Hematopoietic multipotent progenitor cell treated with erythropoietin and hydrocortisone succinate and interleukin-3 and kit ligand, for 6 days (in vitro differentiated cells): ENCODE results near the gene TMEM80.
A peak's percentile ranks its signal among the peaks of the same experiment; 100 is the strongest.
"Not testable (repeated sequence)": the region's sequence is repeated elsewhere in the genome, so short reads cannot be mapped to it uniquely, and the experiment has no call there.

Experiments used
- DNase-seq: peaks from one replicate; pipeline ENCODE4 v3.0.0-alpha.2; 2015

The TMEM80 gene

DNA sequence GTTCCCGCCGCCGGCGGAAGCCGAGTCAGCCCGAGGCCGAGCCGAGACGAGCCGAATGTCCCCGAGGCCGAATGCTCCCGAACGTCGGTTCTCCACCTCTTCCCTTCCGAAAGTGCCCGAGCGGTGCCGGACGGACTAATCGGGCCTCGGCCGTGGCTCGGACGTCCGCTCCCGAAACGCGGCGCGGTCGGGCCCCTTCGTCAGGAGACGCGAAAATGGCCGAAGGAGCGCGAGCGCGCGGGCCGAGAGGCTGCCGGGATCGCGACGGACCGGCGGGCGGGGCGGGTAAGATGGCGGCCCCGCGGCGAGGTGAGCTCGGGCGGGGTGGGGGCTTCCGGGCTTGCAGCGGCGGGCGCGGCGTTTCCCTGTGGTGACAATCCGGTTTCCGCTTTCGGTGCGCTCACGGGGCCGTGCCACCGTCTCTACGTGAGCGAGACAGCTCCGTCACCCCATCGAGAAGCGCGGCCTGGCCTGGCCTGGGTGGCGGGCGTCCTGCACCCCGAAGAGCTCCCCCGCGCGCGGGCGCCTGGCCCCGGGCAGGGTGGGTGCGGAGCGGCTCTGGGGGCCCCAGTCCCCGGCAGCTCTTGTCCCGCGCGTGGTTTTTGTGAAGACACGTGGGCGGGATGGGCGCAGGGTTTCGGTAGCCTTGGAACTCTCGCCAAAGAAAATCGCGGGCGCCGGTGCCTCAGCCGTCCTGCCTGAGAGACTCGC lies at the start of gene TMEM80:
TSS of gene TMEM80 (plus strand) at position 279 of the 711 bp plus-strand sequence. CDS start at position 291, 12 bp downstream.
- peak; percentile 99 for DNase-seq

DNA sequence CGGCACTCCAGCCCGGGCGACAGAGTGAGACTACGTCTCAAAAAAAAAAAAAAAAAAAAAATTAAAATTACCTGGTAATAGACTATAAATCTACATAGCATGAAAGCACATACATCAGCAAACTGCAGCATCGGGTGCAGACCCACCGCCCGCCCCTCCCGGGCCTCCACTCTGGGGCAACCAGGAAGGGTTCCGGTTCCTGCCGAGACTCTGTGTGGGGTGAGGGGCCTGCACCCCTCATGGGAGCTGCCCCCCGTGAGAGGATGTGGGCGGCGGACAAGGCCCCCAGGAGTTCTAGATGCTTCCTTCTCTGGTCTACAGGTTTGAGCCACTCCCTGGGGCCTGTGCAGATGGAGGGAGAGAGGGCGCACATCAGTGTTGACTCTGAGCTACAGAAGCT lies 49.4 kb upstream of the TMEM80 start:
- DNase-seq = no peak

GRCh38 chr11:647672-648158 lies 47.9 kb upstream of the TMEM80 start:
- DNase-seq = not testable (repeated sequence)

DNA sequence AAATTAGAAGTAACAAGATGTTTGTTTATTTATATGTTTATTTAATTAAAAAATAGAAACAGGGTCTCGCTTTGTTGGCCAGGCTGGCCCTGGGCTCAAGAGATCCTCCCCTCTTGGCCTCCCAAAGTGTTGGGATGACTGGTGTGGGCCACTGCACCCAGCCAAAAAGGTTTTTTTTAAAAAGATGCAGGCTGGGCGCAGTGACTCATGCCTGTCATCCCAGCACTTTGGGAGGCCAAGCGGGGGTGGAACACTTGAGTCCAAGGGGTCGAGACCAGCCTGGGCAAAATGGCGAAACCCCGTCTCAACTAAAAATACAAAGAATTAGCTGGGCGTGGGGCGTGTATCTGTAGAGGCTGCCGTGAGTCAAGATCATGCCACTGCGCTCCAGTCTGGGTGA lies 45.1 kb upstream of the TMEM80 start:
- DNase-seq = no peak

GRCh38 chr11:653136-653535 lies 42.5 kb upstream of the TMEM80 start:
- not testable (repeated sequence) for DNase-seq

DNA sequence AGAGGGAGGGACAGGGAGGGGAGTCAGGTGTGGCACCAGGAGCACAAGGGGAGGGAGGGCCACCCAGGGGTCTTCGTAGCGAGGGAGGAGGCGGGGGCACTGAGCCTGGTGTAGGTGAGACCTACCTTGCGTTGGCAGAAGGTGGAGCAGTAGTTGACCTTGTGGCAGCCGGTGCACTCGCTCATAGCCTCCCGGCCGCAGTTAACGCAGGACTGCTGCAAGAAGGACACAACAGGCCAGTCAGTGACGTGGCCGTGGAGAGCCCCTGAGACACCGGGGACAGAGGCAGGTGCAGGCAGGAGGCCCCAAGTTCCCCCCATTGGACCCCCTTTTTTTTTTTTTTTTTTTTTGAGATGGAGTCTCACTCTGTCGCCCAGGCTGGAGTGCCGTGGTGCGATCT lies 41.8 kb upstream of the TMEM80 start:
- DNase-seq = no peak

- DNase-seq = not testable (repeated sequence)
Measured at GRCh38 chr11:654444-654843, 41.2 kb upstream of the TMEM80 start.

GRCh38 chr11:655036-655726 lies 40.4 kb upstream of the TMEM80 start:
- DNase-seq = no peak

DNA sequence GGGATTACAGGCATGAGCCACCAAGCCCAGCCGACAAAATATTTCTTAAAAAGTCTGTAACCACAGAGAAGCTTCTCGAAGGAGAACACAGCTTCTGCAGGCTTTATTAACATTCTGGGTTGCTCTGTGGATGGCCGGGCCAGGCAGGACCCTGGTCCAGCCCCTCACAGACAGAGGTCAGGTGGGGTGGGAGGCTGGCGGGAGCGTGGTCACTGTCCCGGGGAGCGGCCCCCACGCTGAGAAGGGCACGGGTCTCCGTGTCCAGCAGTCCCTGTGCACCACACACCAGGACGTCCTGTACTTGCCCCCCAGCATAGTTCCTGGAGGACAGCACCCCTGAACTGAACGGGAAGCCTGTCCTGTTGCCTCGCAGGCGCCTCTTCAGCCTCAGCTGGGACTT lies 39.2 kb upstream of the TMEM80 start:
- DNase-seq = no peak

DNA sequence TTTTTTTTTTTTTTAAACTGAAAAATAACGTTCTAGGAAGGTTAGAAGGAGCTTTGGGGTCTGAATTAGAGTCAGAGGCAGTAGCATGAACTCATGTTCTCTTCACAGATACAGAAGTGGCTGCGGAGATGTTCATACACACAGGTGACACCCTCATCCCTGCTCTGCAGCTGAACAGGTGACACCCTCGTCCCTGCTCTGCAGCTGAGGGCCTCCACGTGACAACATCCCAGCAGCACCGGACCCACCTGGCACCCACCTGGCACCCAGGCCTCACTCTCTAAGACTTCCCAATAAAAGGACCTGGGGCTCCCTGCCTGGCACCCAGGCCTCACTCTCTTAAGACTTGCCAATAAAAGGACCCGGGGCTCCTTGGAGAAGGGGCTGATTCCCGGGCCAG lies 38.8 kb upstream of the TMEM80 start:
- no peak for DNase-seq

DNA sequence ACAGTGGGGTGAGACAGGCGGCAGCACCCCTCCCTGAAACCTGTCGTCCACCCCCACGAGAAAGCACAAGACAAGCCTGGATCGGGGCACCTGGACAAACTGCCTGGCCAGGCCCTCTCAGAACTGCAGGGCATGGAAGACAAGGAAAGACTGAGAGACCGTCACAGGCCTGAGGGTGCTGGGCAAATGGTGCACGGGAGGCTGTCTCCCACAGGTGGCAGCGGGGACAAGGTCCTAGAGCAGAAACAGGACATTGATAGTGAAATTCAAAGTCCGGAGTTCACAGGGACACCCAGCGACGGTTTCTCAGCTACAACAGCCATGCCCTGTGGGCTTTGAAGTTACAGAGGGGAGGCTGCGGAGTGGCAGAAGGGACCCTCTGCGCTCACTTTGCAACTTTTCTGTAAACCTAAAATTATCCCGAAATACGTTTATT lies 37.9 kb upstream of the TMEM80 start:
- DNase-seq = no peak

- DNase-seq = no peak
Measured at GRCh38 chr11:659532-660085, 36.0 kb upstream of the TMEM80 start.

GRCh38 chr11:660281-660680 lies 35.3 kb upstream of the TMEM80 start:
- DNase-seq = no peak

DNA sequence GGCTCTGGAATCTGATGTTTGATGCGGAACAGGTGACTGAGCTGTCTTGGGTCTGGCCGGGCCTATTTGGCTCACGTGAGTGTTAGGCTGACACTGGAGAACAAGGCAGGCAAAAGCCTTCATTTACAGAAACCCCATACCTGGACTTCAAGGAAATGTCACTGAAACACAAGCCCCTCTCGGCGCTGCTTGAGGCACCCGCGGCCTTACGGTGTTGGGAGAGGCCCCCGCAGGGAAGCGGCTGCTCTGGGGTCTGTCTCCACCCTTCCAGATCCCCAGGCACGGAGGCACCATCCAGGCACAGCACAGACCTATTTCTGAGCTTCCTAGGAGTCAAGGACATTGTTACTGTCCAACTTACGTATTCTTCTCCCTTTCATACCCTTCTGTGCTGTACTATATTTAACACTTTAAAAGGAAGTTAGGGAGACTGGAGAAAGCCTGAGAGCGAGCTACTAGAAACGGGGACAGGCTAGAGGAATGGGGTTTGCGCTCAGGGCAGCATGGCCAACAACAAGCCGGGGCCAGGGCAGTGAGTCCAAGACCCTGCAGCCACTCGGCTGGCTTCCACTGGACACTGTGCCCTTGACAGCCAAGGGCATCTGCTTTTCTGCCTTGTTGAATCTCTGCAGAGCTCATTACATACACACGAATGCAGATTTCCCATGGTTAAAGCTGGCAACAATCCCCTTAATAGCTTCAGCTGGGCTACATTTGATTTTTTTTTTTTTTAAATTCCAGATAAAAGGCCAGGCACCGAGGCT lies 34.8 kb upstream of the TMEM80 start:
- no peak for DNase-seq

DNA sequence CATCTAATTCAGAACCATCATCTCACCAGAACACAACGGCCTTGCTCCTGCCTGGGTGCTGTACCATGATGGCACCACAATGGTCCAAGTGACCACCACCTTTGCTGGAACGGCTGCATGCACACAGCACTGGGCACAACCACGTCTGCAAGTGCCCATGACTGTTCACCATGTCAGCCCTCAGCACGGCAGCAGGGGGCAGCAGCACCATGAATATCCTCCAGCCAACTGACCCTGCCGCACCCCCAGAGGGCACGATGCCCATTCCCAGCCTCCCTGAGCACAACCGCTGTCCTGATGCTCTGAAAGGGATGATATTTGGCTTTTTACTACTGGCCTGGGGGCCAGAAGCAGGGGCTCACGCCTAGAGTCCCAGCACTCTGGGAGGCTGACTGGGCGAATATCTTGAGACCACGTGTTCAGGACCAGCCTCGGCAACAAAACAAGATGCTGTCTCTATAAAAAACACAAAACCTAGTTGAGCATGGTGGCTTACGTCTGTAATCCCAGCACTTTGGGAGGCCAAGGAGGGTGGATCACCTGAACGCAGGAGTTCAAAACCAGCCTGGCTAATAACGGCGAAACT lies 32.8 kb upstream of the TMEM80 start:
- DNase-seq = peak; percentile 73

DNA sequence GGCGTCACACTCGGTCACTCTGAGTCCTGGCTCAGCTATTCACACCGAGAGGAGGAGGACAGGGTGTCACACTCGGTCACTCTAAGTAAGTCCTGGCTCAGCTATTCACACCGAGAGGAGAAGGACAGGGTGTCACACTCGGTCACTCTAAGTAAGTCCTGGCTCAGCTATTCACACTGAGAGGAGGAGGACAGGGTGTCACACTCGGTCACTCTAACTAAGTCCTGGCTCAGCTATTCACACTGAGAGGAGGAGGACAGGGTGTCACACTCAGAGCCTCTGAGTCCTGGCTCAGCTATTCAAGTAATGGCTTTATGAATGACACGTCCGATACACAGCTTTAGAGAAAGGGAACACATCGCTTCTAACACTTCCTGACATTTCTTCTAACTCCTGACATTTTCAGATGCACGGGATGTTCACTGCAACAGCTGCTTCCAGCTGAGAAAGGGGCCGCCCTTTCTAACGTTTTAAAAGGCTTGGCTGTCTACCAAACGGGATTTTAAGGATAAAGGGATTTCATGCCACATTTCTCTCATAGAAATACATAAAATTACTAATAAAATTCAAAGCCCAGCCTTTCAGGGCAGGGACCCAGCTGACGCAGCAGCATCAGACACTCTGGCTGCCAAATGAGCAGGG lies 30.4 kb upstream of the TMEM80 start:
- no peak for DNase-seq

GRCh38 chr11:665704-666281 lies 29.8 kb upstream of the TMEM80 start:
- peak; percentile 82 for DNase-seq

DNA sequence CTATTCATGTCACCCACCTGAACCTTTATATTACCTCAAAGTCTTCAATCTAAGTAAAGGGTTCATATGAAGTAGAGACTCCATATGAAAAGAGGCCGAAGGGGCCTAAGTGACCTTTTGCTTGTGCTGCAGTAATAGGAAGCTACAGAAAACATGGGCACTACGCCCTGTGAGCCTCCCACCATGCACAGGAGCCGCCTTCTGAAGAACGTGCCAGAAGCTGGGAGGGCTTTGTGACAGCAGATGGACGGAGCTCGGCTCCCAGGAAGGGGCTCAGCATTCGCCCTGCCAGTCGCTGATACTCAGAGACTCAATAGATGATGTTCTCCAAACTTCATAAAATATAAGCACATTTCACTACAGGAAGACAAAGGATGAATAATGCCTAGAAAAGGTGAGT lies 21.8 kb upstream of the TMEM80 start:
- DNase-seq = no peak

DNA sequence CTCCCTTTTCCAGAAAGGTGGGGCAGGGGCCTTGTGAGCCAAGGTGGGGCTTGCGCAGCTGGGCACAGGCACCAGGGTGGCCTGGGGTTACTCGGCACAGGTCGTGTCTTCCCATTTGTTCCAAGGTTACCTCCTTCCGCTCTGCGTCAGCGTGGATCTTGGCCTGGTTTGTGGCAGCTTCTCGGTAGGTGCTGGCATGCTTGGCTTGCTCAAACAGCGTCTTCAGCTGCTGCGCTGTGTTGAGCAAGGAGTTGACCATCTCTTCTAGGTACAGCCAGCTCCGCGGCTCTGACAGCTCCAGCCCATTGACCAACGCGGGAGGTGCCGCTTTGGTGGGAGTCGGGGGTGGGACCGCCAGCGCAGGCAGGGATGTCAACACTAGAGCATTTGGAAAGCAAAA lies 21.2 kb upstream of the TMEM80 start:
- no peak for DNase-seq

DNA sequence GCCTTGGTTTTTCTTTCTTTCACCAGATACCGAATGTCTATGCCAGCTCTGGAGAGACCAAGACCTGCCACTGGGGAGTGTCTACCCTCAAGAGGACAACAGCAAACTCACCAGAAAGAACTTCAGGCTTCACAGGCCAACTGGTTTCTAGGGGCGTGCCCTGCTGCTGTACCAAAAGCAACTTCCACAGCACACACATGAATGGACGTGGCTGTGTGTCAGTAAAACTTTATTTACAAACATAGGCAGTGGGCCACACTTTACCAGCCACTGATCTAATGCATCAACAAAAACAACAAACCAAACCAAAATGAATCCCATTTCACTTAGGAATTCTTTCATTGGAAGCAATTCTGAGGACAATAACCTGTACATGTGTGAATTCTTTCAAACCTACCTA lies 17.3 kb upstream of the TMEM80 start:
- no peak for DNase-seq

DNA sequence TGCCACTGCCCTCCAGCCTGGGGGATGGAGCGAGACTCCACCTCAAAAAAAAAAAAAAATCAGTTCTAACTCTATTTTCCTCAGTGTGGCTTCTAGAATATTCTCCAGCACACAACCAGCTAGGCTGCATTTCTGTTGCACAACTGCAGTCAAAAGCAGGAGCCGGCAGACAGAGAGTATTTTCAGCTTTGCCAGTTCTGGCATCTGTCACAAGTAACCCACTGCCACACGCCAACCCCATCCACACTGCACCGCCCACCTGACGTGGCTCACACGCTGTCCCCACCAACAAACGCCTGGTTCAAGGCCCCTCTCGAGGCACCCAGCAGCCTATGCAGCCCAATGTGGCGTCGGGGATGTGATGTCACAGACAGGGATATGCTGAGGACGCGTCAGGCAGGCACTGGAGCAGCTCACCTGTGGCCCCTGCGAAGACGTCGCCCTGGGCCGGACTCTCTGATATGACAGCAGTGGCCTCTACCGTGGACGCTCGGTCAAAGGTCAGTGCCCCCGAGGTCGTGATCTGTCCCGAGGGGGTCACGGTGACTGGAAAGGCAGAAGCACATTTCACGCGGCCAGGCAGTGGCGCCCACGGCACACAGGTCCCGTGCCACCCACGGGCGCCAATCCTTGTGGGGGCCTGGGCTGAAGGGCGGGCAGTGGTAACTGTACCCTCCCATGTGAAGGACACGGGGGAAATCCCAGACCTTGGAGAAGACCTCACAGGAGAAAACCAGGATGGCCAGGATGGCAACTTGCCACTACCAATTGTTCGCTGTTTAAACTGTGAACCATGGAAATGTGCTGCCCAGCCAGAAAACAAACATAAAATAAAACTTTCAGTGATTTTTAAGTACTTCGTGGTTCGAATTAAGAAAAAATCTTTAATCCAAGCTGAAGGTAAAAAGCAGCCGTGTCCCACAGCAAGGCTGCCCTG lies 16.1 kb upstream of the TMEM80 start:
- no peak for DNase-seq
